Endodermal cell (in vitro differentiated cells): ENCODE results near the gene KIF17. TPM values are rescaled to one million over a fixed set of nuclear protein-coding genes. Genes with fewer than 3 reads are reported as not detected.

Experiments used
- DNase-seq: peaks from one replicate; pipeline ENCODE4 v3.0.0-alpha.2; 2017
- H3K27ac ChIP-seq: 2 replicates; pipeline ENCODE4 v1.5.1; 2013; ENCODE audit warnings: mild to moderate bottlenecking, low read depth, low read length, moderate library complexity
- H3K27me3 ChIP-seq: 2 replicates; pipeline ENCODE4 v1.6.1; 2013; ENCODE audit warnings: mild to moderate bottlenecking, low read length, moderate library complexity; ENCODE audit not compliant: insufficient read depth, control insufficient read depth, poor library complexity, severe bottlenecking
- H3K36me3 ChIP-seq: 2 replicates; pipeline ENCODE4 v1.7.0; 2013; ENCODE audit warnings: mild to moderate bottlenecking, low read length, moderate library complexity; ENCODE audit not compliant: control insufficient read depth, insufficient read depth
- H3K4me1 ChIP-seq: one replicate; pipeline ENCODE4 v1.7.0; 2013; ENCODE audit warnings: low read length; ENCODE audit not compliant: control insufficient read depth, insufficient read depth
- H3K4me3 ChIP-seq: 2 replicates; pipeline ENCODE4 v1.5.1; 2013; ENCODE audit warnings: mild to moderate bottlenecking, low read length, moderate library complexity
- H3K9ac ChIP-seq: 2 replicates; pipeline ENCODE4 v1.6.1; 2013; ENCODE audit warnings: mild to moderate bottlenecking, low read length, moderate library complexity; ENCODE audit not compliant: poor library complexity, severe bottlenecking; ENCODE audit errors: extremely low read depth
- H3K9me3 ChIP-seq: 2 replicates; pipeline ENCODE4 v1.6.1; 2013; ENCODE audit warnings: mild to moderate bottlenecking, low read length, moderate library complexity; ENCODE audit not compliant: control insufficient read depth
- H3K27ac Mint-ChIP-seq: 2 replicates; pipeline ENCODE4 v1.8.0; 2020; ENCODE audit warnings: mixed read lengths
- H3K27me3 Mint-ChIP-seq: 2 replicates; pipeline ENCODE4 v1.8.0; 2021; ENCODE audit warnings: mild to moderate bottlenecking, mixed read lengths; ENCODE audit not compliant: insufficient read depth
- H3K36me3 Mint-ChIP-seq: 2 replicates; pipeline ENCODE4 v1.8.0; 2020; ENCODE audit warnings: low read depth, mixed read lengths
- H3K4me1 Mint-ChIP-seq: 2 replicates; pipeline ENCODE4 v1.8.0; 2020; ENCODE audit warnings: mixed read lengths
- H3K4me3 Mint-ChIP-seq: 2 replicates; pipeline ENCODE4 v1.8.0; 2020; ENCODE audit warnings: mild to moderate bottlenecking, moderate library complexity, mixed read lengths
- H3K9me3 Mint-ChIP-seq: 2 replicates; pipeline ENCODE4 v1.8.0; 2020; ENCODE audit warnings: mild to moderate bottlenecking, mixed read lengths
- WGBS, 2 experiments: methylation state at CpG; one replicate each; pipeline versions ENCODE4 v1.1.5 to v1.1.7; 2013; ENCODE audit warnings: missing lambda C conversion rate in 2 of 2, mixed read lengths in 1 of 2; ENCODE audit not compliant: insufficient coverage in 1 of 2, insufficient read length in 1 of 2; 5-methylcytosine and 5-hydroxymethylcytosine counted together
- total RNA-seq, 2 donors: library from RNA; stranded (reverse); fragmentation: NEBNext Ultra II Directional in 1 of 2; extraction: Animal tissue kit (Norgen Biotek cat#: 25700) in 1 of 2; gene quantifications; 2 replicates in 1 of 2; 3 replicates in 1 of 2; pipeline ENCODE4 v1.2.1, GENCODE V29; 2021
- TF ChIP-seq, protein P1 (sequence below): fragments of 200-600 bp; sonication (generic); conservative IDR thresholded peaks from 2 replicates; pipeline ENCODE4 v1.5.0; 2021; ENCODE audit warnings: antibody characterized with exemption, mild to moderate bottlenecking

KIF17 gene
- total RNA-seq, 2 donors from 2014 or later: 4.2 to 8.0 TPM

DNA sequence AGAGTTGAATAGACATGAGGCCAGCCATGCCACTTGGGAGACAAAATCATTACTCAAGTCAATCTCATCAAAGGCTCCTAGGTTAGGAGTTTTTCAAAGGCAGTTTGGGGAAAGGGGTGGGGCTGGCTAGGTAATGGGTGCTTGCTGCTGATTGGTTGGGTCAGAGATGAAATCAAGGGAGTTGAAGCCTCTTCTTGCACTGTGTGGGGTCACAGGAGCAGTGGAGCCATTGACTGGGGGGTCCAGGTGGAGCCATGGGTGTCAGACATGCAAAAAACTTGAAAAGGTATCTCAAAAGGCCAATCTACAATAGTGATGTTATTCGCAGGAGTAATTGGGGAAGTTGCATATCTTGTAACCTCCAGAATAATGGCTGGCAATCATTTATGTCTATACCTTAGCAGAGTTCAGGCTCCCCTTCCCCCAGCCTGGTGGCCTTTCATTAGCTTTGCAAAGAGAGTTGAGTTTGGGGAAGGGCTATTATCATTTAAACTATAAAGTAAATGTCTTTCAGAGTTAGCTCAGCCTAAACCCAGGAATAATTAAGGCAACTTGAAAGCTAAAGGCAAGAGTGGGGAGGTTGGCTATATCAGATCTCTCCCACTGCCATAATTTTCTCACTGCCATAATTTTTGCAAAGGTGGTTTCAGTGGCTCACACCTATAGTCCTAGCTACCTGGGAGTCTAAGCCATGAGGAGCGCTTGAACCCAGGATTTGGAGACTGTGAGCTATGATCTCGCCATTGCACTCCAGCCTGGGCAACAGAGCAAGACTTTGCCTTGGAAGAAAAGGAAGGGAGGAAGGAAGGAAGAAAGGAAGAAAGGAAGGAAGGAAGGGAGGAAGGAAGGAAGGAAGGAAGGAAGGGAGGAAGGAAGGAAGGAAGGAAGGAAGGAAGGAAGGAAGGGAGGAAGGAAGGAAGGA, 92.4 kb downstream of the KIF17 start:
- Histone ChIP-seq H3K27ac (no peak overlapping the region), H3K9me3 (peaks cover 22% of the 10 kb centered on the region), H3K9ac (no peak overlapping the region), H3K4me1 (no peaks in the 10 kb centered on the region), H3K36me3 (no peaks in the 10 kb centered on the region), H3K4me3 (no peak overlapping the region), H3K27me3 (no peaks in the 10 kb centered on the region)
- WGBS, 2 experiments: 60 to 100% methylated on average over 1 to 3 of the region's 3 CpGs
- peak; percentile 90 for DNase-seq
- Mint-ChIP-seq H3K9me3 (peaks cover 46% of the 10 kb centered on the region), H3K4me3 (no peak overlapping the region), H3K27me3 (no peaks in the 10 kb centered on the region), H3K27ac (peak overlapping the region; percentile 13), H3K36me3 (peaks cover 10% of the 10 kb centered on the region), H3K4me1 (peaks cover 9% of the 10 kb centered on the region)
- TF ChIP-seq, protein P1, sequence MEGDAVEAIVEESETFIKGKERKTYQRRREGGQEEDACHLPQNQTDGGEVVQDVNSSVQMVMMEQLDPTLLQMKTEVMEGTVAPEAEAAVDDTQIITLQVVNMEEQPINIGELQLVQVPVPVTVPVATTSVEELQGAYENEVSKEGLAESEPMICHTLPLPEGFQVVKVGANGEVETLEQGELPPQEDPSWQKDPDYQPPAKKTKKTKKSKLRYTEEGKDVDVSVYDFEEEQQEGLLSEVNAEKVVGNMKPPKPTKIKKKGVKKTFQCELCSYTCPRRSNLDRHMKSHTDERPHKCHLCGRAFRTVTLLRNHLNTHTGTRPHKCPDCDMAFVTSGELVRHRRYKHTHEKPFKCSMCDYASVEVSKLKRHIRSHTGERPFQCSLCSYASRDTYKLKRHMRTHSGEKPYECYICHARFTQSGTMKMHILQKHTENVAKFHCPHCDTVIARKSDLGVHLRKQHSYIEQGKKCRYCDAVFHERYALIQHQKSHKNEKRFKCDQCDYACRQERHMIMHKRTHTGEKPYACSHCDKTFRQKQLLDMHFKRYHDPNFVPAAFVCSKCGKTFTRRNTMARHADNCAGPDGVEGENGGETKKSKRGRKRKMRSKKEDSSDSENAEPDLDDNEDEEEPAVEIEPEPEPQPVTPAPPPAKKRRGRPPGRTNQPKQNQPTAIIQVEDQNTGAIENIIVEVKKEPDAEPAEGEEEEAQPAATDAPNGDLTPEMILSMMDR: no peak

DNA sequence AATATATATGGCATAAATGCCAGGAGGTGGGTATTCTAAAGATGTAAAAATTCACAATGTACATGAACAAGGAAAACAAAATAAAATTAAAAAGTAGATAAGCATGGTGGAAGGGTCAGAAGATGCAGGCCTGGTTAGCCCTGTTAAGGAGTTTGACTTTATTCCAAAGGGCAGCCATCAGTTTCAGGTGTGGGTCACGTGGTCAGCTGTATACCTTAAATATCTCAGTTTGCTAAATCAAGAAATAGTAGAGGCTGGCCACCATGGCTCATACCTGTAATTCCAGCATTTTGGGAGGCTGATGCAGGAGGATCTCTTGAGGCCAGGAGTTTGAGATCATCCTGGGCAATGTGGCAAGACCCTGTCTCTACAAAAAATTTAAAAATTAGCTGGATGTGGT, 93.1 kb downstream of the KIF17 start:
- TF ChIP-seq, protein P1: no peak
- Histone ChIP-seq H3K27ac (no peak overlapping the region), H3K4me3 (no peak overlapping the region), H3K36me3 (no peaks in the 10 kb centered on the region), H3K27me3 (no peaks in the 10 kb centered on the region), H3K9ac (no peak overlapping the region), H3K4me1 (no peaks in the 10 kb centered on the region), H3K9me3 (peaks cover 22% of the 10 kb centered on the region)
- no peak for DNase-seq
- Mint-ChIP-seq H3K9me3 (peaks cover 42% of the 10 kb centered on the region), H3K4me1 (peaks cover 9% of the 10 kb centered on the region), H3K36me3 (peaks cover 10% of the 10 kb centered on the region), H3K27ac (no peak overlapping the region), H3K4me3 (no peak overlapping the region), H3K27me3 (no peaks in the 10 kb centered on the region)
- WGBS, 2 experiments: 88 to 89% methylated on average over 1 of the region's 1 CpG

DNA sequence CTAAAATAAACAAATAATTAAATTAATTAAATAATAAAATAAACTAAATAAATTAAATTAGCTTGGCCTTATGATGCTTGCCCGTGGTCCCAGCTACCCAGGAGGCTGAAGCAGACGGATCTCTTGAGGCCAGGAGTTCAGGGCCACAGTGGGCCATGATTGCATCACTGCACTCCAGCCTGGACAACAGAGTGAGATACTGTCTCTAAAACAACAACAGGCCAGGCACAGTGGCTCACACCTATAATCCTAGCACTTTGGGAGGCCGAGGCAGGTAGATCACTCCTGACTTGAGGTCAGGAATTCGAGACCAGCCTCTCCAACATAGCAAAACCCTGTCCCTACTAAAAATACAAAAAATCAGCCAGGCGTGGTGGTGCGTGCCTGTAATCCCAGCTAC, 96.8 kb downstream of the KIF17 start:
- Mint-ChIP-seq H3K36me3 (peaks cover 5% of the 10 kb centered on the region), H3K4me3 (no peak overlapping the region), H3K4me1 (peaks cover 10% of the 10 kb centered on the region), H3K9me3 (peaks cover 9% of the 10 kb centered on the region), H3K27me3 (no peaks in the 10 kb centered on the region), H3K27ac (no peak overlapping the region)
- Histone ChIP-seq H3K9ac (no peak overlapping the region), H3K4me1 (no peaks in the 10 kb centered on the region), H3K36me3 (no peaks in the 10 kb centered on the region), H3K27me3 (no peaks in the 10 kb centered on the region), H3K27ac (no peak overlapping the region), H3K4me3 (no peak overlapping the region), H3K9me3 (no peaks in the 10 kb centered on the region)
- no peak for DNase-seq
- TF ChIP-seq, protein P1: no peak
- WGBS, 2 experiments: 74 to 93% methylated on average over 3 to 6 of the region's 6 CpGs
